HepG2 (cell line): ENCODE measurements around the gene P2RX1. TPM values are rescaled to one million over a fixed set of nuclear protein-coding genes. Genes with fewer than 3 reads are reported as not detected.
A peak's percentile ranks its signal among the peaks of the same experiment; 100 is the strongest.

ENCODE experiments used
- ZNF20 ChIP-seq: sonication (generic); formaldehyde crosslinking; IDR thresholded peaks from 2 replicates; pipeline ENCODE4 v1.4.0; 2020; ENCODE audit warnings: mild to moderate bottlenecking, moderate library complexity, missing genetic modification reagents
- ZNF564 ChIP-seq: sonication (generic); formaldehyde crosslinking; IDR thresholded peaks from 2 replicates; pipeline ENCODE4 v1.8.1; 2023; ENCODE audit warnings: mild to moderate bottlenecking, missing genetic modification reagents
- ZNF776 ChIP-seq: sonication (generic); formaldehyde crosslinking; IDR thresholded peaks from 2 replicates; pipeline ENCODE4 v1.4.0; 2020; ENCODE audit warnings: mild to moderate bottlenecking, missing genetic modification reagents
- ZSCAN29 ChIP-seq: sonication (generic); formaldehyde crosslinking; conservative IDR thresholded peaks from 2 replicates; pipeline ENCODE4 v1.4.0; 2020; ENCODE audit warnings: mild to moderate bottlenecking, missing genetic modification reagents
- polyA plus RNA-seq, 8 experiments: library from polyadenylated mRNA; depleted of rRNA in 3 of 8; stranded (reverse) in 7 of 8; unstranded in 1 of 8; fragments of >200 nt; fragmentation: Illumina TruSeq in 4 of 8; extraction: Trizol in 4 of 8; gene quantifications; 2 replicates each; pipeline versions ENCODE4 v1.2.1 to v1.2.3, GENCODE V29; 2011 to 2016; ENCODE audit warnings: low read depth in 4 of 8, missing spikeins in 1 of 8, mixed read lengths in 1 of 8; ENCODE audit not compliant: insufficient read depth in 1 of 8
- total RNA-seq, 5 experiments: library from RNA; depleted of rRNA; stranded (reverse); fragments of >200 nt; fragmentation: Illumina TruSeq; extraction: Trizol; gene quantifications; 2 replicates each; pipeline ENCODE4 v1.2.3, GENCODE V29; 2016; ENCODE audit warnings: low read depth in 1 of 5
- TF ChIP-seq, protein P1 (sequence below), 2 experiments: fragments of 450-650 bp in 1 of 2; sonication (generic) in 1 of 2; formaldehyde crosslinking in 1 of 2; IDR thresholded peaks; 2 replicates each; pipeline versions ENCODE4 v1.6.1 to v1.8.0; 2016 to 2022; ENCODE audit warnings: antibody characterized with exemption in 1 of 2, mild to moderate bottlenecking in 1 of 2, missing genetic modification reagents in 1 of 2
- TF ChIP-seq, protein P2 (sequence below): sonication (generic); formaldehyde crosslinking; IDR thresholded peaks from 2 replicates; pipeline ENCODE4 v1.4.0; 2020; ENCODE audit warnings: mild to moderate bottlenecking, missing genetic modification reagents

Gene P2RX1
- total and polyA plus RNA-seq, 2 of the 13 experiments (the other 11 are each of a cell fraction or from before 2014, with no cell fraction given) = 0.04 to 0.50 TPM

DNA sequence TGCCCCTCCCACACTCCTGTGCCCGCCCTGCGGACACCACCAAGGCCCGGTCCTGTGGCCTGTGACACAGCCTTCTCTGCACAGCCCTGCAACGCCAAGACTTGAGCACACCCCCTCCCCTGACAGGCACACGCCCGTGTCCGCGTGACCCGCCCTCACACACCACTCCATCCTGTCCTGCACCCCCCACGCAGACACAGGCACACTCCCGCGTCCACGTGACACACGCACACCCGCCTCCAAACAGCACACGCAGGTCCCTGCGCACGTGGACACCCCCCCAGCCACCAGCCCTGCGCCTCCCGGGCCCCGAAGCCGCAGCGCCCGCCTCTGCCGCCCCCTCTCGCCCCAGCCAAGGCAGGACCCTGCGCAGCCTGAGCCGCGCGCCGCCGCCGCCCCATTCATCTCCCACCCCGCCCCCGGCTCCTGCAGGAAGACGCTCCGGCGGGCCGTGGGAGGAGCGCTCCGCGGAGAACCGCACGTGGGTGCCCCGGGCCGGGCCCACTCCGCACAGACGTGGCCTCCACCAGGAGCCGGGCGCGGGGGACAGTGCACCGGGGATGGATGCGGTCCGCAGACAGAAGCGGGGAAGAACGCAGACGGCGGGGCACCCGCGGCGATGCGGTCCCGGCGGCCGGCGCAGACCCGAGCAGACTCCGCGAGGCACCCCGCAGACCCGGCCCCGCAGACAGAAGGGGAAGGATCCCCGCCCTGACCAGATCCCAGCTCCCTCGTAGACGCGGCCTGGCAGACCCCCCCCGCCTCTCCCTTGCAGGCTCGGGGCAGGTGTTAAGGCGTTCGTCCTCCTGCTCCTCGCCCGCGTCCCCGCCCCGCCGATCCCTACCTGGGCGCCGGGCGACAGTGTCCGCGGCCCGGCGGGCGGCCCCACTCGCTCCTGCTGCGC, 23.9 kb downstream of the P2RX1 start (continued):
- TF ChIP-seq, protein P1, sequence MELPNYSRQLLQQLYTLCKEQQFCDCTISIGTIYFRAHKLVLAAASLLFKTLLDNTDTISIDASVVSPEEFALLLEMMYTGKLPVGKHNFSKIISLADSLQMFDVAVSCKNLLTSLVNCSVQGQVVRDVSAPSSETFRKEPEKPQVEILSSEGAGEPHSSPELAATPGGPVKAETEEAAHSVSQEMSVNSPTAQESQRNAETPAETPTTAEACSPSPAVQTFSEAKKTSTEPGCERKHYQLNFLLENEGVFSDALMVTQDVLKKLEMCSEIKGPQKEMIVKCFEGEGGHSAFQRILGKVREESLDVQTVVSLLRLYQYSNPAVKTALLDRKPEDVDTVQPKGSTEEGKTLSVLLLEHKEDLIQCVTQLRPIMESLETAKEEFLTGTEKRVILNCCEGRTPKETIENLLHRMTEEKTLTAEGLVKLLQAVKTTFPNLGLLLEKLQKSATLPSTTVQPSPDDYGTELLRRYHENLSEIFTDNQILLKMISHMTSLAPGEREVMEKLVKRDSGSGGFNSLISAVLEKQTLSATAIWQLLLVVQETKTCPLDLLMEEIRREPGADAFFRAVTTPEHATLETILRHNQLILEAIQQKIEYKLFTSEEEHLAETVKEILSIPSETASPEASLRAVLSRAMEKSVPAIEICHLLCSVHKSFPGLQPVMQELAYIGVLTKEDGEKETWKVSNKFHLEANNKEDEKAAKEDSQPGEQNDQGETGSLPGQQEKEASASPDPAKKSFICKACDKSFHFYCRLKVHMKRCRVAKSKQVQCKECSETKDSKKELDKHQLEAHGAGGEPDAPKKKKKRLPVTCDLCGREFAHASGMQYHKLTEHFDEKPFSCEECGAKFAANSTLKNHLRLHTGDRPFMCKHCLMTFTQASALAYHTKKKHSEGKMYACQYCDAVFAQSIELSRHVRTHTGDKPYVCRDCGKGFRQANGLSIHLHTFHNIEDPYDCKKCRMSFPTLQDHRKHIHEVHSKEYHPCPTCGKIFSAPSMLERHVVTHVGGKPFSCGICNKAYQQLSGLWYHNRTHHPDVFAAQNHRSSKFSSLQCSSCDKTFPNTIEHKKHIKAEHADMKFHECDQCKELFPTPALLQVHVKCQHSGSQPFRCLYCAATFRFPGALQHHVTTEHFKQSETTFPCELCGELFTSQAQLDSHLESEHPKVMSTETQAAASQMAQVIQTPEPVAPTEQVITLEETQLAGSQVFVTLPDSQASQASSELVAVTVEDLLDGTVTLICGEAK (IDR thresholded peaks at IDR 0.05) = no peak
- TF ChIP-seq, protein P1 (CRISPR knock-in tag; IDR thresholded peaks at IDR 0.05) = 0 out of 2 replicates have a peak, but pooled peaks have one; percentile 40
- no peak for TF ChIP-seq ZSCAN29 (CRISPR knock-in tag)
- TF ChIP-seq ZNF20 (CRISPR knock-in tag) = no peak
- no peak; the same call in 1 of the 2 replicates for TF ChIP-seq ZNF776 (CRISPR knock-in tag)
- 0 out of 2 replicates have a peak, but pooled peaks have one; percentile 28 for TF ChIP-seq ZNF564 (CRISPR knock-in tag)
- TF ChIP-seq, protein P2, sequence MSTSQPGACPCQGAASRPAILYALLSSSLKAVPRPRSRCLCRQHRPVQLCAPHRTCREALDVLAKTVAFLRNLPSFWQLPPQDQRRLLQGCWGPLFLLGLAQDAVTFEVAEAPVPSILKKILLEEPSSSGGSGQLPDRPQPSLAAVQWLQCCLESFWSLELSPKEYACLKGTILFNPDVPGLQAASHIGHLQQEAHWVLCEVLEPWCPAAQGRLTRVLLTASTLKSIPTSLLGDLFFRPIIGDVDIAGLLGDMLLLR (CRISPR knock-in tag) = peak; percentile 72; the same call in 1 of the 2 replicates
